ENCODE measurements around the gene PODXL2.

DNA sequence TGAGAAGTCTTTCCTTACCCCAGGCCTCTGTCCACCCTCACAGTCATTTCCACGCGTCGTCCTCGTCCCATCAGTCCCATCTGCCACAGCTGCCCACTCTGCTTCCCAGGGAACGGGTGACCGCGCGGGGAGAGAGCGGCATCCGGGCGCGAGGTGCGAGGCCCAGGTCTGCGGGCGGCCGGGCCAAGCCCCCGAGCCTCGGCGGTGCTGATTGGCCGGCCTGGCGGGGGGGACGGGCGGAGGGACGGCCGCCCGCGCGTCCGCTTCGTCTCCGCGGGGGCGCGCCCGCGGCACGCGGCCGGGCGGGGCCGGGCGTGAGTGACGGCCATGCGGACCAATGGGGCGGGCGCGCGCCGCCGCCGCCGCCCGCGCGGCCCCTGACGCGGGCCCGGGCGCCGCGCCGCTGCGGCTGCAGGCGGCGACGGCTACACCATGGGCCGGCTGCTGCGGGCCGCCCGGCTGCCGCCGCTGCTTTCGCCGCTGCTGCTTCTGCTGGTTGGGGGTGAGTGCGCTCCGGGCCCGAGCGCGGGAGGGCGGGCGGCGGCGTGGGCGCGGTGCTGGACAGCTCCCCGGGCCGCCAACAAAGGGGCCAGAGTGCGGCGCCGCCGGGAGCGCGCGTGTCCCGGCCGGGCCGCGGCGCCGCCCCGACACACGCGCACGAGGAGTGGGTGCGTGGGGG is at the start of gene PODXL2:
- TF ChIP-seq, protein P1, sequence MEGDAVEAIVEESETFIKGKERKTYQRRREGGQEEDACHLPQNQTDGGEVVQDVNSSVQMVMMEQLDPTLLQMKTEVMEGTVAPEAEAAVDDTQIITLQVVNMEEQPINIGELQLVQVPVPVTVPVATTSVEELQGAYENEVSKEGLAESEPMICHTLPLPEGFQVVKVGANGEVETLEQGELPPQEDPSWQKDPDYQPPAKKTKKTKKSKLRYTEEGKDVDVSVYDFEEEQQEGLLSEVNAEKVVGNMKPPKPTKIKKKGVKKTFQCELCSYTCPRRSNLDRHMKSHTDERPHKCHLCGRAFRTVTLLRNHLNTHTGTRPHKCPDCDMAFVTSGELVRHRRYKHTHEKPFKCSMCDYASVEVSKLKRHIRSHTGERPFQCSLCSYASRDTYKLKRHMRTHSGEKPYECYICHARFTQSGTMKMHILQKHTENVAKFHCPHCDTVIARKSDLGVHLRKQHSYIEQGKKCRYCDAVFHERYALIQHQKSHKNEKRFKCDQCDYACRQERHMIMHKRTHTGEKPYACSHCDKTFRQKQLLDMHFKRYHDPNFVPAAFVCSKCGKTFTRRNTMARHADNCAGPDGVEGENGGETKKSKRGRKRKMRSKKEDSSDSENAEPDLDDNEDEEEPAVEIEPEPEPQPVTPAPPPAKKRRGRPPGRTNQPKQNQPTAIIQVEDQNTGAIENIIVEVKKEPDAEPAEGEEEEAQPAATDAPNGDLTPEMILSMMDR (IDR thresholded peaks at IDR 0.05 in 4 of 5, conservative IDR thresholded peaks at IDR 0.05 in 1 of 5) = no peak
- no peak for TF ChIP-seq POLR2A (IDR thresholded peaks at IDR 0.05)

Measured in gastrocnemius medialis (tissue), 4 donors.